ENCODE results near the gene SHMT1. TPM values are rescaled to one million over a fixed set of nuclear protein-coding genes. Genes with fewer than 3 reads are reported as not detected.
A peak's percentile ranks its signal among the peaks of the same experiment; 100 is the strongest.

The SHMT1 gene
- total RNA-seq, 1 donor from 2014 or later, result 33.1 TPM

DNA sequence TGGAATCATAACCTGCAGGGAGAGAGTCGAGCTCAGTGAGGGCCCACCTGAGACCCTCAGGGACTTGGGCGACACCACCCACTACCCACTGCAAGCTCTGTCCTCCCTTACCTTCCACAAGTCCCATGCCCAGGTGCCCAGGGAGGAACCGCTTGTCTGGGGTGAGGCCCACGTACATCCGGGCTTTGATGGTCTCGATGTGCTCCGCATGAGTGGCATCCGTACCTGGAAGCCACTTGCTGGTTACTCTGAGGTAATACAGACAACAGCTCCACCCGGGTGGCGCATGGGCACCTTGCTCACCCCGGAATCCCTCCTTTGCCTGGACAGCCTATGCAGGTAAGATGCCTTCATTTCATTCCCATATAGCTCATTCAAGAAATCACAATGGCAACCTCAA lies 78.1 kb downstream of the SHMT1 start:
- Histone ChIP-seq H3K36me3 (peaks cover 100% of the 10 kb centered on the region), H3K27me3 (ENCODE audit: low read depth) (no peaks in the 10 kb centered on the region), H3K27ac (no peak overlapping the region), H3K4me3 (no peak overlapping the region), H3K4me1 (no peaks in the 10 kb centered on the region), H3K9me3 (no peaks in the 10 kb centered on the region)
- DNase-seq (no peak), ATAC-seq (no peak)
- intact Hi-C loops (cut with DNase I), result no loop called here
- TF ChIP-seq, protein P1, sequence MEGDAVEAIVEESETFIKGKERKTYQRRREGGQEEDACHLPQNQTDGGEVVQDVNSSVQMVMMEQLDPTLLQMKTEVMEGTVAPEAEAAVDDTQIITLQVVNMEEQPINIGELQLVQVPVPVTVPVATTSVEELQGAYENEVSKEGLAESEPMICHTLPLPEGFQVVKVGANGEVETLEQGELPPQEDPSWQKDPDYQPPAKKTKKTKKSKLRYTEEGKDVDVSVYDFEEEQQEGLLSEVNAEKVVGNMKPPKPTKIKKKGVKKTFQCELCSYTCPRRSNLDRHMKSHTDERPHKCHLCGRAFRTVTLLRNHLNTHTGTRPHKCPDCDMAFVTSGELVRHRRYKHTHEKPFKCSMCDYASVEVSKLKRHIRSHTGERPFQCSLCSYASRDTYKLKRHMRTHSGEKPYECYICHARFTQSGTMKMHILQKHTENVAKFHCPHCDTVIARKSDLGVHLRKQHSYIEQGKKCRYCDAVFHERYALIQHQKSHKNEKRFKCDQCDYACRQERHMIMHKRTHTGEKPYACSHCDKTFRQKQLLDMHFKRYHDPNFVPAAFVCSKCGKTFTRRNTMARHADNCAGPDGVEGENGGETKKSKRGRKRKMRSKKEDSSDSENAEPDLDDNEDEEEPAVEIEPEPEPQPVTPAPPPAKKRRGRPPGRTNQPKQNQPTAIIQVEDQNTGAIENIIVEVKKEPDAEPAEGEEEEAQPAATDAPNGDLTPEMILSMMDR (IDR thresholded peaks at IDR 0.05), result no peak

DNA sequence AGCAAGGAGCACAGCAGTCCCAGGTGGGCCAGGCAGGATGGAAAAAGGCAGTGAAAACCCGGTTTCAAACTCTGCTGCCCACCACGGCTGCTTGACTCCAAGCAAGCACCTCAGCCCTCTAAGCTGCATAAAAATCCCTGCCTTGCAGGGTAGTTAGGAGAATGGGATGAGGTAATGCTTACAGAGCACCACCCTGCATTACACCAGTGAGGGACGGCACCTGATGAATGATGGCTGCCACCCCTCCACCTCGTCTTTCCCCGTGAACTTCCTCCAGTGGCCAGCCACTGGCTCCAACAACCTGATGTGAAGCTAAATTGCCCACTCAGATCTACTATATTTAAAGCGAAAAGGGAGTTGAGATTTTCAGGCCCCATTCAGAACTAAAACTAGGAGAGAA lies 81.6 kb downstream of the SHMT1 start:
- no peaks in the 10 kb centered on the region for H3K27me3 ChIP-seq (ENCODE audit: low read depth)
- no peak overlapping the region for H3K27ac ChIP-seq
- intact Hi-C loops (cut with DNase I), result no loop called here
- no peak overlapping the region for H3K4me3 ChIP-seq
- peaks cover 100% of the 10 kb centered on the region for H3K36me3 ChIP-seq
- DNase-seq (no peak), ATAC-seq (no peak)
- no peaks in the 10 kb centered on the region for H3K9me3 ChIP-seq
- H3K4me1 ChIP-seq, result no peaks in the 10 kb centered on the region
- TF ChIP-seq, protein P1 (IDR thresholded peaks at IDR 0.05), result no peak

DNA sequence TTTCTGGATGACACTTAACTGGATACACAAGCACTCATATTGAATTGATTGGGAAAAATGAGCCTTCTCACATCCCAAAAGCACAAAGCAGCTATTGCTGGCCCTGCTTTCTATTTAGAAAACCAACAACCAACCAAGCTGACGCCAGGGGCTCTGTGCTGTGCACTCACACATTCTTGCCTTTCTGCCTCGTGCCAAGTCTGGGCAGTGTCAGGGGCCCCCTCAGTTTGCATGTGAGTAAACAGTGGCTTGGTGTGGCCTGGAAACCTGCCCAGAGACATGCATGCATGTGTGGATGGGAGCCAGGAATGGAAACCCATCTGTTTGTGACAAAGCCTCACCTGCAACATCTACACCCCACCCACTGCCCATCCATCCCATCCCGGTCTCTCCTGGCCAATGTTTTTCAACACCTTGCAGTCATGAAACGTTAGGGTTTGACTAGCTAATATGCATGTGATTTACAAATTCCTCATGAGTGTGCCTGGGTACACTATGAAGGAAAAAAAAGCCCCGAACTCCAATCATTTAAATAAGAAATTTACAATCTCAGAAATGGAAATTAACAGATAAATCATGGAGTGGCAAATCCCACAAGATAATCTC lies 82.5 kb downstream of the SHMT1 start:
- Histone ChIP-seq H3K36me3 (peaks cover 100% of the 10 kb centered on the region), H3K4me1 (no peaks in the 10 kb centered on the region), H3K4me3 (no peak overlapping the region), H3K27ac (no peak overlapping the region), H3K9me3 (no peaks in the 10 kb centered on the region), H3K27me3 (ENCODE audit: low read depth) (no peaks in the 10 kb centered on the region)
- intact Hi-C loops (cut with DNase I), result no loop called here
- no peak for DNase-seq
- no peak for ATAC-seq
- TF ChIP-seq, protein P1 (IDR thresholded peaks at IDR 0.05), result no peak

DNA sequence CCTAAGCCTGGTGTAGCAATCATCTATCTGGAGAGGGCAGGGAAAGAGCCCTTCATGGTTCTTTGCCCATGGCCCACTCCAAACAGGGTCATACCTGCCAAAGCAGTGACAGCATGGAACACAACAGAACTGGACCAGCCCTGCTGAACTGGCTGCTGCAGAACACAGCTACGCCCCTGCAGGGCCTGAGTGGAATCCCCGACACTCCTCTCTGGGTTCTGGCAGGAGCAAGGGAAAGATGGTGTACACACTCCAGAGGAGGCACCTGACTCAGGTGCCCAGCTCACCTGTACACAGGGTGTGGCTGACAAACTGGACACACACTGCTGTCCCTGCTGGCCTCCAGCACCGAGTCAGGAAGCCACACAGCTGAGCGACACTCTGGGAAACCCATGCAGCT lies 83.1 kb downstream of the SHMT1 start:
- H3K36me3 ChIP-seq, result peaks cover 94% of the 10 kb centered on the region
- H3K27me3 ChIP-seq (ENCODE audit: low read depth), result no peaks in the 10 kb centered on the region
- peak; percentile 89 to 92 for ATAC-seq
- peak; percentile 71 for DNase-seq
- intact Hi-C loops (cut with DNase I), result no loop called here
- H3K4me3 ChIP-seq, result no peak overlapping the region
- no peak overlapping the region for H3K27ac ChIP-seq
- H3K4me1 ChIP-seq, result no peaks in the 10 kb centered on the region
- no peaks in the 10 kb centered on the region for H3K9me3 ChIP-seq
- TF ChIP-seq, protein P1 (IDR thresholded peaks at IDR 0.05), result no peak

DNA sequence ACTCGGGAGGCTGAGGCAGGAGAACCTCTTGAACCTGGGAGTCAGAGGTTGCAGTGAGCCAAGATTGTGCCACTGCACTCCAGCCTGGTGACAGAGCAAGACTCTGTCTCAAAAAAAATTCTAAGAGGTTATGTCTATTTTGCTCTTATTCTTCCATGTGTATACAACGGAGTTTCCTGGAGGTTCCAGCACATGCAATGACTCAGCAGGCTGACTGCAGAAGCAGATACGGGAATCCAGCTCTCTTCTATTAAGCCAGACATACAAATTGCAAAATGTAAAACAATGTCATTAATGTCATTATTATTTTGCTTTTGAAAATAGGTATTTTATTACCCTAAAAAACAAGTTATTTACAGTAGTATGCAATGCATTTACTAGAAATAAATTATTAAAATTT lies 84.5 kb downstream of the SHMT1 start:
- H3K36me3 ChIP-seq, result peaks cover 91% of the 10 kb centered on the region
- ATAC-seq (no peak), DNase-seq (no peak)
- no peaks in the 10 kb centered on the region for H3K27me3 ChIP-seq (ENCODE audit: low read depth)
- H3K27ac ChIP-seq, result no peak overlapping the region
- no peaks in the 10 kb centered on the region for H3K9me3 ChIP-seq
- H3K4me1 ChIP-seq, result no peaks in the 10 kb centered on the region
- intact Hi-C loops (cut with DNase I), result no loop called here
- no peak overlapping the region for H3K4me3 ChIP-seq
- TF ChIP-seq, protein P1 (IDR thresholded peaks at IDR 0.05), result no peak

Small RNAs within 50 kb of the gene (microRNA-seq; reads per million reads assigned to microRNA genes)
- not detected for gene MIR6778 (ENCODE audit: borderline number of aligned reads)

Other genes with a start within 250 kb of the SHMT1 start
- gene ALKBH5, start 179.7 kb downstream of the SHMT1 start, total RNA-seq, result 100 TPM
- gene LLGL1, start 137.9 kb downstream of the SHMT1 start, total RNA-seq, result 12.0 TPM
- 327 TPM for gene FLII, start 104.8 kb downstream of the SHMT1 start, total RNA-seq
- 9.5 TPM for gene MIEF2, start 102.9 kb downstream of the SHMT1 start, total RNA-seq
- gene TOP3A, start 48.6 kb downstream of the SHMT1 start, total RNA-seq, result 31.2 TPM
- gene SMCR8, start 48.3 kb downstream of the SHMT1 start, total RNA-seq, result 30.1 TPM
- gene EVPLL, start 14.2 kb upstream of the SHMT1 start, total RNA-seq, result 2.8 TPM
- gene LGALS9C, start 113.2 kb upstream of the SHMT1 start, total RNA-seq, result 0.47 TPM